Myocyte (in vitro differentiated cells): ENCODE results near the gene LSM2. TPM values are rescaled to one million over a fixed set of nuclear protein-coding genes. Genes with fewer than 3 reads are reported as not detected.

Source experiments
- DNase-seq: peaks from one replicate; pipeline ENCODE4 v3.0.0-alpha.2; 2012; ENCODE audit warnings: low read depth
- total RNA-seq: library from RNA; depleted of rRNA; stranded (reverse); fragments of >200 nt; gene quantifications from 2 replicates; pipeline ENCODE4 v1.2.3, GENCODE V29; 2014

The LSM2 gene
- total RNA-seq, 1 donor from 2014 or later, result 38.8 TPM

DNA sequence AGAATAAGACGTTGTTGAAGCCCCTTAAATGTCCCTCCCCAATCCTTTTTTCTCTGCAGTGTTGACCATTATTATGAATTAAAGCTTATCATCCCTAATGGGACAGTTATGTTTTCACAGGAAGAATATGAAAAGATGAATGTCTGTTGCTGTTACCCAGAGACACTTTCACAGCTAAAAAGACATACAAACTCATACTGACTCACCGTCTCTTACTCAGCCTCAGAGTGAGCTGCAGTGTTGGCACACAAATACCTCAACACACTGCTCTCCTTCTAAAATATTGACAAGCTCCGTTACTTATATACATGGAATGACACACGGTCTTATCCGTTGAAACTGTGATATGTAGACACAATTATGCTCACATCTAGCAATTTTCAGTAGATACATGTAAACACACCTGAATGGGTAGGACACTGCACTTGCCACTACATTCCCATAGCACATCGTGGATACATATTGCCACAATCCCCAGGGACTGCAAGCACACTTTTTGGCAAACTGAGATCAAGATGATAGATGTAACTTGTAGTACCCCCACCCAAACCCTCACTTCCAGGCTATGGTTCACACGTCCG is 53.9 kb downstream of the LSM2 start:
- no peak for DNase-seq

DNA sequence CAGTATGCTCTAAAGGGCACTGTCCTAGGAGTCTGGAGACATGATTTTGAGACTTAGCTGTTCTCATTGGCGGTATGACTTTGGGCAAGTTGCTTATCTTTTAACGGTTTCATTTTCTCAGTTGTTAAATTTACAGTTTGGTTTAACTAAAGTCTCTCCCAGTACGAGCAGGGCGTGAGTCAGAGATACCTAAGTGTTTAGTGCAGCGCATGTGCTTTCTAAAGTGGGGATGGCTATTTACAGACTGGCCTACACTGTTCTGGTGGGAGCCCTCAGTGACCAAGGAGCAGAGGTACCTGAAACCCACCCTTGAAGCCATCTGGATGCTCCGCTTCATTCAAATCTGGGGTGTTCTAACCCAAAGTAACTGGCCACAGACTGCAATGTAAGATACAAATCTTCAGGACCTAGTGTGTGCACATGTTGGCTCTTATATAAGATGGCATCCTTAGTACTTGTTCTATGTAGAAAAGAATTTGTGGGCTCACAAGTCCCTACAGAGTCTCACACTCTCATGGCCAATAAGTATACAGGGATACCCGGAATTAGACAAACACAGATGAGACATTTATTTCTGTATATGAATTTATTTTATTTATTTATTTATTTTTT is 56.2 kb downstream of the LSM2 start:
- DNase-seq, result no peak

DNA sequence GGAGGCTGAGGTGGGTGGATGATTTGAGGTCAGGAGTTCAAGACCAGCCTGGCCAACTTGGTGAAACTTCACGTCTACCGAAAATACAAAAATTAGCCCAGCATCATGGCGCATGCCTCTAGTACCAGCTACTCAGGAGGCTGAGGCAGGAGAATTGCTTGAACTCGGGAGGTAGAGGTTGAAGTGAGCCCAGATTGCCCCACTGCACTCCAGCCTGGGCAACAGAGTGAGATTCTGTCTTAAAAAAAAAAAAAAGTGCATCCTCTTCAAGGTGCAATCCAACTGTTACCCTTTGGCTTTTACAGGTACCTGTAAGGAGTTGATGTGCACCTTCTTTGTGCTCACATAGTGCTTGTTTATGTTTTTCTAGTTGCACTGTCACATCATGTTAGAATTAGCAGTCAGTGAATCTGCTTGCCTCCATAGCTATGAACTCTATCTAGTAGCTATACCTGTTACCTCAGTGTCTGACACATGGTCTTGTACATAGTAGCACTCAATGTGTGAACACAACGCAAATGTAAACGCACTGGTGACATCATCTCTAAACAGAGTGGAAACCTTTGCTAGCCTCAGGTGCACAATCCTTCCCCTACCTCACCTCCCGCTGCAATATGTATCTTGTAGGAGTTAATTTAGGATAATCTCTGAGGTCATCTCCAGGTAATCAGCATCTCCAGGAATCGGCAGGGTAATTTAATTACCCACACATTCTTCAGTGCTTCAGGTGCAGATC is 57.3 kb downstream of the LSM2 start:
- no peak for DNase-seq

Other genes with a start within 250 kb of the LSM2 start
- not detected in 2 replicates for gene LTA, start 234.7 kb downstream of the LSM2 start, total RNA-seq
- gene TNF, start 231.4 kb downstream of the LSM2 start, total RNA-seq, result not detected in 2 replicates
- 0.40 TPM in 1 of 2 replicates, not detected in the other for gene LTB, start 224.5 kb downstream of the LSM2 start, total RNA-seq
- gene LST1, start 220.7 kb downstream of the LSM2 start, total RNA-seq, result not detected in 2 replicates
- gene NCR3, start 214.0 kb downstream of the LSM2 start, total RNA-seq, result not detected in 2 replicates
- not detected in 2 replicates for gene AIF1, start 191.7 kb downstream of the LSM2 start, total RNA-seq
- 77.2 and 85.9 TPM in 2 replicates for gene PRRC2A, start 186.3 kb downstream of the LSM2 start, total RNA-seq
- gene BAG6, start 154.3 kb downstream of the LSM2 start, total RNA-seq, result 271 and 307 TPM in 2 replicates
- 2.9 and 4.2 TPM in 2 replicates for gene APOM, start 151.1 kb downstream of the LSM2 start, total RNA-seq
- gene C6orf47, start 146.2 kb downstream of the LSM2 start, total RNA-seq, result 20.6 and 24.0 TPM in 2 replicates
- gene GPANK1, start 142.0 kb downstream of the LSM2 start, total RNA-seq, result 8.6 and 12.9 TPM in 2 replicates
- 211 and 248 TPM in 2 replicates for gene CSNK2B, start 140.9 kb downstream of the LSM2 start, total RNA-seq
- 2.9 and 4.0 TPM in 2 replicates for gene LY6G5B, start 137.0 kb downstream of the LSM2 start, total RNA-seq
- gene LY6G5C, start 125.9 kb downstream of the LSM2 start, total RNA-seq, result 2.7 and 3.4 TPM in 2 replicates
- gene ABHD16A, start 103.6 kb downstream of the LSM2 start, total RNA-seq, result 58.9 and 66.0 TPM in 2 replicates
- not detected in 2 replicates for gene LY6G6F, start 100.1 kb downstream of the LSM2 start, total RNA-seq
- gene LY6G6D, start 91.6 kb downstream of the LSM2 start, total RNA-seq, result not detected in 2 replicates
- not detected in 2 replicates for gene LY6G6C, start 85.2 kb downstream of the LSM2 start, total RNA-seq
- gene MPIG6B, start 83.6 kb downstream of the LSM2 start, total RNA-seq, result not detected in 2 replicates
- 120 and 142 TPM in 2 replicates for gene DDAH2, start 77.7 kb downstream of the LSM2 start, total RNA-seq
- gene CLIC1, start 70.4 kb downstream of the LSM2 start, total RNA-seq, result 257 and 425 TPM in 2 replicates
- gene MSH5, start 67.0 kb downstream of the LSM2 start, total RNA-seq, result 7.4 and 8.4 TPM in 2 replicates
- gene SAPCD1, start 44.3 kb downstream of the LSM2 start, total RNA-seq, result 0.94 TPM in 1 of 2 replicates, not detected in the other
- 1.3 TPM in 1 of 2 replicates, not detected in the other for gene VWA7, start 29.6 kb downstream of the LSM2 start, total RNA-seq
- gene VARS1, start 11.2 kb downstream of the LSM2 start, total RNA-seq, result 56.4 and 62.2 TPM in 2 replicates
- 2.6 and 3.6 TPM in 2 replicates for gene HSPA1L, start 8.3 kb upstream of the LSM2 start, total RNA-seq
- gene HSPA1A, start 8.6 kb upstream of the LSM2 start, total RNA-seq, result 109 and 131 TPM in 2 replicates
- gene HSPA1B, start 20.8 kb upstream of the LSM2 start, total RNA-seq, result 86.3 and 98.7 TPM in 2 replicates
- gene NEU1, start 55.9 kb upstream of the LSM2 start, total RNA-seq, result 128 and 187 TPM in 2 replicates
- gene SLC44A4, start 72.0 kb upstream of the LSM2 start, total RNA-seq, result 0.11 and 0.16 TPM in 2 replicates
- 33.7 and 36.4 TPM in 2 replicates for gene EHMT2, start 90.7 kb upstream of the LSM2 start, total RNA-seq
- 2.7 and 3.3 TPM in 2 replicates for gene ZBTB12, start 95.1 kb upstream of the LSM2 start, total RNA-seq
- gene C2, start 120.8 kb upstream of the LSM2 start, total RNA-seq, result 7.0 and 7.5 TPM in 2 replicates
- gene CFB, start 139.1 kb upstream of the LSM2 start, total RNA-seq, result 1.8 and 6.6 TPM in 2 replicates
- gene NELFE, start 152.0 kb upstream of the LSM2 start, total RNA-seq, result 86.4 and 87.1 TPM in 2 replicates
- gene SKIC2, start 152.2 kb upstream of the LSM2 start, total RNA-seq, result 32.1 and 37.3 TPM in 2 replicates
- gene DXO, start 165.2 kb upstream of the LSM2 start, total RNA-seq, result 28.7 and 32.3 TPM in 2 replicates
- gene C4A, start 175.1 kb upstream of the LSM2 start, total RNA-seq, result 3.5 and 4.2 TPM in 2 replicates
- gene C4B, start 207.8 kb upstream of the LSM2 start, total RNA-seq, result 3.0 and 6.7 TPM in 2 replicates
- not detected in 2 replicates for gene CYP21A2, start 231.4 kb upstream of the LSM2 start, total RNA-seq